ENCODE results near the gene ZNF425. TPM values are rescaled to one million over a fixed set of nuclear protein-coding genes. Genes with fewer than 3 reads are reported as not detected.
"Not testable (repeated sequence)": the region's sequence is repeated elsewhere in the genome, so short reads cannot be mapped to it uniquely, and the experiment has no call there.

The ZNF425 gene
- total RNA-seq, 4 donors from 2014 or later, result 3.3 to 12.8 (median 3.7) TPM

GRCh38 chr7:149070372-149071125 lies 55.6 kb downstream of the ZNF425 start:
- TF ChIP-seq POLR2A (IDR thresholded peaks at IDR 0.05) (no peak), CTCF (IDR thresholded peaks at IDR 0.05) (no peak)
- H3K4me3 ChIP-seq (replicated peaks in 1 of 3), result no peak overlapping the region
- H3K9me3 ChIP-seq, result no peaks in the 10 kb centered on the region
- 94 to 96% methylated on average over 23 to 25 of the region's 31 CpGs for WGBS, 2 donors
- DNase-seq, result no peak
- H3K4me1 ChIP-seq, result peaks cover 0 to 3% of the 10 kb centered on the region in 2 donors
- peaks cover 19 to 24% of the 10 kb centered on the region in 2 donors for H3K36me3 ChIP-seq
- H3K27ac ChIP-seq, result no peak overlapping the region
- intact Hi-C loops (cut with DNase I), result no loop called here
- H3K27me3 ChIP-seq, result no peaks in the 10 kb centered on the region

- Histone ChIP-seq H3K4me1 (peaks cover 0 to 7% of the 10 kb centered on the region in 2 donors), H3K36me3 (peaks cover 19 to 20% of the 10 kb centered on the region in 2 donors), H3K27me3 (no peaks in the 10 kb centered on the region), H3K27ac (no peak overlapping the region), H3K9me3 (no peaks in the 10 kb centered on the region), H3K4me3 (replicated peaks in 1 of 3) (no peak overlapping the region)
- WGBS, 2 donors, result 68 to 71% methylated on average over 4 of the region's 4 CpGs
- no peak for DNase-seq
- intact Hi-C loops (cut with DNase I), result loop anchor here (5.0 kb wide), 1 partner anchor 66 kb away; no protein-coding TSS in a partner anchor
- TF ChIP-seq POLR2A (IDR thresholded peaks at IDR 0.05) (no peak), CTCF (IDR thresholded peaks at IDR 0.05) (no peak)
Measured at GRCh38 chr7:149067869-149068268, 58.3 kb downstream of the ZNF425 start.

- no peak for DNase-seq
- no peaks in the 10 kb centered on the region for H3K27me3 ChIP-seq
- intact Hi-C loops (cut with DNase I), result no loop called here
Measured at GRCh38 chr7:149063476-149063875, 62.6 kb downstream of the ZNF425 start.

GRCh38 chr7:149062217-149062899 lies 63.8 kb downstream of the ZNF425 start:
- DNase-seq; H3K4me1 ChIP-seq; H3K27me3 ChIP-seq; H3K36me3 ChIP-seq; intact Hi-C loops (cut with DNase I); H3K4me3 ChIP-seq (replicated peaks in 1 of 3); H3K9me3 ChIP-seq; H3K27ac ChIP-seq: not testable (repeated sequence)
- 85 to 86% methylated on average over 10 of the region's 10 CpGs for WGBS, 2 donors

More at GRCh38 chr7:149063476-149063875, 62.6 kb downstream of the ZNF425 start:
- H3K9me3 ChIP-seq, result no peaks in the 10 kb centered on the region
- no peaks in the 10 kb centered on the region for H3K36me3 ChIP-seq
- no peak for TF ChIP-seq POLR2A (IDR thresholded peaks at IDR 0.05)
- TF ChIP-seq CTCF (IDR thresholded peaks at IDR 0.05), result no peak
- H3K27ac ChIP-seq, result no peak overlapping the region
- peaks cover 0 to 4% of the 10 kb centered on the region in 2 donors for H3K4me1 ChIP-seq
- no peak overlapping the region for H3K4me3 ChIP-seq (replicated peaks in 1 of 3)

- H3K9me3 ChIP-seq, result no peaks in the 10 kb centered on the region
- no peak overlapping the region for H3K4me3 ChIP-seq (replicated peaks in 1 of 3)
- H3K4me1 ChIP-seq, result peaks cover 0 to 4% of the 10 kb centered on the region in 2 donors
- no peak overlapping the region for H3K27ac ChIP-seq
- 59 to 73% methylated on average over 1 of the region's 1 CpG for WGBS, 2 donors
- intact Hi-C loops (cut with DNase I), result no loop called here
- H3K36me3 ChIP-seq, result no peaks in the 10 kb centered on the region
- TF ChIP-seq CTCF (IDR thresholded peaks at IDR 0.05) (no peak), POLR2A (IDR thresholded peaks at IDR 0.05) (no peak)
- DNase-seq, result no peak
- no peaks in the 10 kb centered on the region for H3K27me3 ChIP-seq
Measured at GRCh38 chr7:149060156-149060555, 66.0 kb downstream of the ZNF425 start.
